Gastrocnemius medialis (tissue), 4 donors: ENCODE data around the gene TGM2. TPM values are rescaled to one million over a fixed set of nuclear protein-coding genes. Genes with fewer than 3 reads are reported as not detected.
A peak's percentile ranks its signal among the peaks of the same experiment; 100 is the strongest.

Source experiments
- ATAC-seq, 2 donors: fragments of 150-250 bp; one replicate each; pipeline ENCODE4 v1.9.1; 2016
- DNase-seq, 2 donors: peaks; one replicate each; pipeline ENCODE4 v3.0.0-alpha.2; 2019
- H3K27ac ChIP-seq, 4 donors: fragments of 200-600 bp; sonication (generic); 1 replicate in 1 of 4; 2 replicates in 3 of 4; pipeline ENCODE4 v1.5.1; 2016 to 2018; ENCODE audit warnings: mild to moderate bottlenecking in 2 of 4, moderate library complexity in 1 of 4
- H3K27me3 ChIP-seq, 3 donors: fragments of 200-600 bp; sonication (generic) in 2 of 3; 1 replicate in 1 of 3; 2 replicates in 2 of 3; pipeline versions ENCODE4 v1.5.1 to v1.6.0; 2016 to 2019; ENCODE audit warnings: mild to moderate bottlenecking in 1 of 3, moderate library complexity in 1 of 3
- H3K36me3 ChIP-seq, 2 donors: fragments of 200-600 bp; sonication (generic) in 1 of 2; one replicate each; pipeline ENCODE4 v1.5.1; 2017 to 2018
- H3K4me1 ChIP-seq, 2 donors: fragments of 200-600 bp; sonication (generic) in 1 of 2; one replicate each; pipeline ENCODE4 v1.5.1; 2016 to 2017; ENCODE audit warnings: mild to moderate bottlenecking in 2 of 2
- H3K4me3 ChIP-seq, 4 donors: fragments of 200-600 bp; sonication (generic) in 3 of 4; 1 replicate in 1 of 4; 2 replicates in 3 of 4; pipeline ENCODE4 v1.5.1; 2016 to 2019; ENCODE audit warnings: mild to moderate bottlenecking in 2 of 4
- H3K9me3 ChIP-seq, 3 donors: fragments of 200-600 bp; sonication (generic) in 2 of 3; 1 replicate in 1 of 3; 2 replicates in 2 of 3; pipeline ENCODE4 v1.5.1; 2016 to 2019
- POLR2A ChIP-seq, 2 donors: fragments of 450-650 bp; IDR thresholded peaks; one replicate each; pipeline ENCODE4 v1.6.1; 2017; ENCODE audit warnings: antibody characterized with exemption in 2 of 2, mild to moderate bottlenecking in 2 of 2, moderate library complexity in 2 of 2
- in situ Hi-C, 4 donors: fragments of 200-750 bp; cut with MboI; loops; one replicate each; pipeline versions ENCODE4 v1.15.0 to v1.8.0; 2017; ENCODE audit warnings: low sequenced_read_pairs in 4 of 4
- intact Hi-C: fragments of 100-400 bp; cut with DNase I; formaldehyde crosslinking; loops from one replicate; pipeline ENCODE4 v1.15.1; 2023; ENCODE audit warnings: low total_unique reads
- total RNA-seq, 4 donors: library from RNA; depleted of rRNA; stranded (reverse); fragments of >200 nt; gene quantifications; one replicate each; pipeline versions ENCODE4 v1.1.0 to v1.2.3, GENCODE V29; 2016
- TF ChIP-seq, protein P1 (sequence below), 5 experiments: fragments of 450-650 bp in 3 of 5; fragments of 200-600 bp in 2 of 5; sonication (generic) in 2 of 5; IDR thresholded peaks in 4 of 5; conservative IDR thresholded peaks in 1 of 5; 1 replicate in 4 of 5; 2 replicates in 1 of 5; pipeline ENCODE4 v1.5.1; 2016 to 2019; ENCODE audit warnings: antibody characterized with exemption in 5 of 5, mild to moderate bottlenecking in 3 of 5, moderate library complexity in 3 of 5

The TGM2 gene
- total RNA-seq, 4 donors from 2014 or later = 12.8 to 152 (median 58.4) TPM

DNA sequence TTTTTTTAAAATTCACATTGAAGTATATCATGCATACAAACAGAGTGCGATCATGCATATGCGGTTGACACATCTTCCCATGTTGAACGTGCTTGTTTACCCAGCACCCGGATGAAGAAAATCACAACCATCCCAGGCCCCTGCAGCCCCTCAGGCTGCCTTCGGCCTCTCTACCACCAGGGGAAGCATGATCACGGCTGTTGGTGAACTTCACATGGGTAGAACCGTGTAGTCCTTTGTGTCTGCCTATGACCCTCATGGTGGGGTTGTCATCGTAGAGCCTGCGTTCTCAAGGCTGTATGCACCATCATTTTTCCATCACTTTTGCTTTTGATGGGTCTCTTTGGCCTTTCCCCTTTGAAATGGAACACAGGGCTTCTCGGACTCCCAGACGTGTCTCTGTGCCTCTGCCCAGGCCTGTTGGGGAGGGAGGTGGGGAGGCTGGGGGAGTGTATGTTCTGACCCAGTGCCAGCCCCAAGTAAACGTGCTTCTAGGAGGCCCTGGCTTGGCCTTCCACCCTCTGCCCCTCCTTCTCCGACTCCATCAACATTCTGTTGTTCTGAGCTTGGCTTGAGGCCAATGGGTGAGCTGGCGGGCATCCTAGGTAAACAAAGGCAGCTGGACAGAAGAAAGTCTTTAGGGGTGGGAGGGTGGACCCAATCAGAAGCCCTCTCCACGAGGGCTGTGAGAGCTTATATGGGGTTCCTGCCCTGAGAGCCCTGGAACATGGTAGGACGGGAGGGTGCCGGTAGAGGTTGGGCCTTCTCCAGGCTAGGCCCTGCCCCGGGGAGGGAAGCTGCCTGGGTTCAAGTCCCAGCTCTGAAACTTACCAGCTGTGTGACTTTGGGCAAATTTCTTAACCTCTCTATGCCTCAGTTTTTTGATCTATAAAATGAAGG, 39.7 kb downstream of the TGM2 start:
- peak overlapping the region in 1 of 4 donors; percentile 82 for H3K27ac ChIP-seq
- H3K36me3 ChIP-seq = no peaks in the 10 kb centered on the region
- intact Hi-C loops (no loop called here), in situ Hi-C loops (no loop called here)
- no peaks in the 10 kb centered on the region for H3K9me3 ChIP-seq
- DNase-seq (no peak), ATAC-seq (no peak)
- no peak overlapping the region for H3K4me3 ChIP-seq
- TF ChIP-seq POLR2A (IDR thresholded peaks at IDR 0.05) = no peak
- TF ChIP-seq, protein P1, sequence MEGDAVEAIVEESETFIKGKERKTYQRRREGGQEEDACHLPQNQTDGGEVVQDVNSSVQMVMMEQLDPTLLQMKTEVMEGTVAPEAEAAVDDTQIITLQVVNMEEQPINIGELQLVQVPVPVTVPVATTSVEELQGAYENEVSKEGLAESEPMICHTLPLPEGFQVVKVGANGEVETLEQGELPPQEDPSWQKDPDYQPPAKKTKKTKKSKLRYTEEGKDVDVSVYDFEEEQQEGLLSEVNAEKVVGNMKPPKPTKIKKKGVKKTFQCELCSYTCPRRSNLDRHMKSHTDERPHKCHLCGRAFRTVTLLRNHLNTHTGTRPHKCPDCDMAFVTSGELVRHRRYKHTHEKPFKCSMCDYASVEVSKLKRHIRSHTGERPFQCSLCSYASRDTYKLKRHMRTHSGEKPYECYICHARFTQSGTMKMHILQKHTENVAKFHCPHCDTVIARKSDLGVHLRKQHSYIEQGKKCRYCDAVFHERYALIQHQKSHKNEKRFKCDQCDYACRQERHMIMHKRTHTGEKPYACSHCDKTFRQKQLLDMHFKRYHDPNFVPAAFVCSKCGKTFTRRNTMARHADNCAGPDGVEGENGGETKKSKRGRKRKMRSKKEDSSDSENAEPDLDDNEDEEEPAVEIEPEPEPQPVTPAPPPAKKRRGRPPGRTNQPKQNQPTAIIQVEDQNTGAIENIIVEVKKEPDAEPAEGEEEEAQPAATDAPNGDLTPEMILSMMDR (IDR thresholded peaks at IDR 0.05 in 4 of 5, conservative IDR thresholded peaks at IDR 0.05 in 1 of 5) = no peak
- peaks cover 14 to 28% of the 10 kb centered on the region in 2 donors for H3K4me1 ChIP-seq
- H3K27me3 ChIP-seq = no peaks in the 10 kb centered on the region

DNA sequence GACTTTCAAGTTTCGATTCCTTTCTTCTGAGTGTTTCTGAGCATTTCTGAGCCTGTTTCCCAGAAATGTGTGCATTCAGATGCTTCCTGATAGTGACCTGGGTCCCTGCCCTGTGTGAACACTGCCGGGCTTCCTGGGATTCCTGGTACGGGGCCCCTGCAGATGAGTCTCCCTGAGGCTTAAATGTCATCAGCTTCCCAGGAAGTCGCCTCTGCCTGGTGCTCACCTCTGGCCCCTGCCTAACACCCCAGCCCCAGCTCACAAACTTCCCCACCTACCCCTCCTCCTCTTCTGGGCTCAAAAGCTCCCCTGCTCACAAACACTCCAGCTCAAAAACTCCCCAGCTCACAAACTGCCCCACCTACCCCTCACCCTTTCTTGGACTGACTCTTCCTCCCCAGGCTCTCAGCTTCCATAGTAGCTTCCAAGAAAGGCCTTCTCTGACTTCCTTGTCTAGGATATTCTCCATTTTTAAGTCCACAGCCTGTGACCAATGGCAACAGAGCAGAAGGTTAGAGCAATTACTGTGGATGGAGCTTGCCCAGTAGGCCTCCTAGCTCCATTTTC, 42.0 kb downstream of the TGM2 start:
- DNase-seq = no peak

DNA sequence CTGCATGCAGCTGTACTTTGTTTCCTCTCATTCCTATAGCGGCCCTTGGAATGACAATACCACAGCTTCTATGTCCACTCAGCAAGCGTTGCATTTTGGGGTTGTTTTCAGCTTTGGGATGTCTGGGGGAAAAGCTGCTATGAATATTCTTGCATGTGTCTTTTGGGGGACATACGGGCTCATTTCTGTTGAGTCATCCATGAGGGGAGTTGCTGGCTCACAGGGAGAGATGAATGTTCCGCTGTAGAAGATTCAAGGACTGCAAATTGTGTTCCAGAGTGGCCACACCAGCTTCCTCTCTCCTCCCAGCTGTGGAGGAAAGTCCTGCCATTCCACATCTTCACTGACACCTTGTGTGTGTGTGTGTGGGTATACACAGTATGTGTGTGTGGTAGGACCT, 43.3 kb downstream of the TGM2 start:
- intact Hi-C loops (no loop called here), in situ Hi-C loops (no loop called here)
- no peaks in the 10 kb centered on the region for H3K27me3 ChIP-seq
- no peaks in the 10 kb centered on the region for H3K9me3 ChIP-seq
- no peak overlapping the region for H3K27ac ChIP-seq
- H3K36me3 ChIP-seq = no peaks in the 10 kb centered on the region
- peaks cover 6 to 15% of the 10 kb centered on the region in 2 donors for H3K4me1 ChIP-seq
- DNase-seq (no peak), ATAC-seq (no peak)
- TF ChIP-seq, protein P1 (IDR thresholded peaks at IDR 0.05 in 4 of 5, conservative IDR thresholded peaks at IDR 0.05 in 1 of 5) = no peak
- no peak for TF ChIP-seq POLR2A (IDR thresholded peaks at IDR 0.05)
- no peak overlapping the region for H3K4me3 ChIP-seq

More for the DNA sequence above, 42.0 kb downstream of the TGM2 start:
- H3K4me3 ChIP-seq = no peak overlapping the region
- no peaks in the 10 kb centered on the region for H3K9me3 ChIP-seq
- H3K36me3 ChIP-seq = no peaks in the 10 kb centered on the region
- no peak for ATAC-seq
- no peaks in the 10 kb centered on the region for H3K27me3 ChIP-seq
- H3K27ac ChIP-seq = peak overlapping the region in 1 of 4 donors; percentile 35
- peaks cover 14 to 28% of the 10 kb centered on the region in 2 donors for H3K4me1 ChIP-seq
- intact Hi-C loops = no loop called here
- TF ChIP-seq, protein P1 (IDR thresholded peaks at IDR 0.05 in 4 of 5, conservative IDR thresholded peaks at IDR 0.05 in 1 of 5) = no peak
- TF ChIP-seq POLR2A (IDR thresholded peaks at IDR 0.05) = no peak
- in situ Hi-C loops = no loop called here

DNA sequence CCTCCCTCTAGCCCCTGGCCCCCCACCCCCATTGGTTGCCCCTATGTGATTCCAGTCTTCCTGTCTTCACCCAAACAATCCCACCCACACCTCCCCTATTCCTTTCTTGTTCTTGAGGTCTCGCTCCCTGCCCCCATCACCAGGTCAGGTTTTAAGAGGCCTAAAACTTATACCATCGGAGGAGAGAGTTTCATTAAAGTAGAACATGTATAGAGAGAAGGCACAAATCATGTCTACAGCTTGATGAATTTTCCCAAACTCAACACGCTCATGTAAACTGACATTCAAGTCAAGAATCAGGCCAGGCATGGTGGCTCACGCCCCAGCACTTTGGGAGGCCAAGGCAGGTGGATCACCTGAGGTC, 44.5 kb downstream of the TGM2 start:
- no peak for DNase-seq
- in situ Hi-C loops (no loop called here), intact Hi-C loops (no loop called here)

More for the DNA sequence above, 44.5 kb downstream of the TGM2 start:
- Histone ChIP-seq H3K4me1 (peaks cover 0 to 4% of the 10 kb centered on the region in 2 donors), H3K9me3 (no peaks in the 10 kb centered on the region), H3K36me3 (no peaks in the 10 kb centered on the region), H3K27me3 (no peaks in the 10 kb centered on the region), H3K4me3 (no peak overlapping the region), H3K27ac (no peak overlapping the region)
- ATAC-seq = no peak
- TF ChIP-seq, protein P1 (IDR thresholded peaks at IDR 0.05 in 4 of 5, conservative IDR thresholded peaks at IDR 0.05 in 1 of 5) = no peak
- no peak for TF ChIP-seq POLR2A (IDR thresholded peaks at IDR 0.05)
